NCI-H460 (cell line): ENCODE data around the gene CXXC1. TPM values are rescaled to one million over a fixed set of nuclear protein-coding genes. Genes with fewer than 3 reads are reported as not detected.
A peak's percentile ranks its signal among the peaks of the same experiment; 100 is the strongest.

Experiments
- DNase-seq: peaks from one replicate; pipeline ENCODE4 v3.0.0-alpha.2; 2016; ENCODE audit warnings: low read depth; ENCODE audit errors: extremely low read depth
- polyA plus RNA-seq: library from polyadenylated mRNA; depleted of rRNA; stranded (reverse); fragments of >200 nt; gene quantifications from 2 replicates; pipeline ENCODE4 v1.2.3, GENCODE V29; 2014; cell fraction: nucleus; rRNA removed
- total RNA-seq: library from RNA; depleted of rRNA; stranded (reverse); fragments of >200 nt; shearing (Covaris generic); gene quantifications from 2 replicates; pipeline ENCODE4 v1.2.3, GENCODE V29; 2014; rRNA removed

The CXXC1 gene
- 21.9 and 28.6 TPM in 2 replicates for total RNA-seq
- 219 and 247 TPM in 2 replicates for polyA plus RNA-seq

- peak; percentile 96 for DNase-seq
Observed at GRCh38 chr18:50287441-50288347, at the start of gene CXXC1. Gene CXXC1 (minus strand): TSS chr18:50287692. CDS start chr18:50287589, 103 bp downstream.

DNA sequence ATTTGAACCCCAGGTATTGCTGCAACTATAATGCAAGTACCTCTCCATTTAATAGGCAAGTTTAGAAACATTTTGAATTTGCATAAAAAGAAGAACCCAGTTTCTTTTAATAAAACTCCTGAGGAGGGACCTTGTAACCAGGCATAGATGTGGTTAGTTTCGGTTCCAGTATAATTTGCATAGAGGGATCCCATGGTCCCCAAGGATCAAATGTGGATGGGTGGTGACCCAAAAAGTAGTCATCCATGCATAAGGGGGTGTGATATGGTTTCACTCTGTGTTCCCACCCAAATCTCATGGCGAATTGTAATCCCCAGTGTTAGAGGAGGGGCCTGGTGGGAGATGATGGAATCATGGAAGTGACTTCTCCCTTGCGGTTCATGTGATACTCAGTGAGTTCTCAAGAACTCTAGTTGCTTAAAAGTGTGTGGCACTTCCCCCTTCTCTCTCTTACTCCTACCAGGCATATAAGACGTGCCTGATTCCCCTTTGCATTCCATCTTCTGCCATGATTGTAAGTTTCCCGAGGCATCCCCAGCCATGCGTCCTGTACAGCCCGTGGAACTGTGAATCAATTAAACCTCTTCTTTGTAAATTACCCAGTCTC is 47.2 kb upstream of the CXXC1 start:
- no peak for DNase-seq

DNA sequence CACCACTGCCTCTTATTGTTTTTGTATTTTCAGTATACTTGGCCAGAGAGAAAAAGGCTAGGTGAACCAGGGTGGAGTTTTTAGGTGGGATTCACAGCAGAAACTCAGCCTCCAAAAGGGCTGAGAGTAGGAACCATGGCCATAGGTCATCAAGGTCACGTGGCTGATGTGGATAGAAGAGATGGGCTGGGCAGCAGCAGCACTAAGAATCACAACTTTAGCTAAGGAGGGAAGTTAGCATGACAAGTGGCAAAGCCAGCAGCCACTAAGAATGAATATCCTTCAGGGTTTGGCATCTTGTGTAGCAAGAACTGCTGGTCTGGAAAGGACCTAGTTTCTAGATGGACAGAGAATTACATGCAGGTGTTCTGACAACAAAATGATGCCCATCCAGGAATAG is 44.2 kb upstream of the CXXC1 start:
- no peak for DNase-seq

DNA sequence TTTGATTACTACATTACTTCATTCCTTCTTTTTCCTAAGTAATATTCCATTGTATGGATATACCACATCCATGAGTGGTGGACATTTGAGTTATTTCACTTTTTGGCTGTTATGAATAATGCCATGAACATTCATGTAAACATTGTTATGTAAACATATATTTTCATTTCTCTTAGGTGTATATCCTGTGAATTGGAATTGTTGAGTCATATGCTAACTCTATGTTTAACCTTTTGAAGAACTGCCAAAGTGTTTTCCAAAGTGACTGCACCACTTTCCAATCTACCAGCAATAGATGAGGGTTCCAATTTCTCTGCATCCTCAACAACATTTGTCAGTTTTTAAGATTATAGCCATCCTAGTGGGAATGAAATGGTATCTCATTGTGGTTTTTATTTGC is 42.7 kb upstream of the CXXC1 start:
- DNase-seq = no peak

DNA sequence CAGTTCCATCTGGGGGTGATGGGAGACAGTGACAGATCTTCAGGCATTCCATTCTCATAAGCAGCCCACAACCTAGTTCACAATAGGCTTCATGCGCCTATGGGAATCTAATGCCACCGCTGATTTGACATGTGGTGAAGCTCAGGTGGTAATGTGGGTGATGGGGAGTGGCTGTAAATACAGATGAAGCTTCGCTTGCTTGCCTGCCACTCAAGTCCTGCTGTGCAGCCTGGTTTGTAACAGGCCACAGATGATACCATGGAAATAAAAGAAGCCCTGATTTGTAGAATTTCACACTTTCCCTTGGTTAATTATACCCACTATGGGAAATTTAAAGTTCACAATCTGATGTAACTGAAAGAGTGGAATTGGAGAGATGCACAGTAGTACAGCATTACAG is 40.5 kb upstream of the CXXC1 start:
- no peak for DNase-seq

GRCh38 chr18:50320719-50321118 is 33.2 kb upstream of the CXXC1 start:
- no peak for DNase-seq

GRCh38 chr18:50315100-50315871 is 27.8 kb upstream of the CXXC1 start:
- DNase-seq = no peak

- no peak for DNase-seq
Observed at GRCh38 chr18:50313873-50314460, 26.5 kb upstream of the CXXC1 start.

GRCh38 chr18:50313031-50313607 is 25.6 kb upstream of the CXXC1 start:
- DNase-seq = no peak

DNA sequence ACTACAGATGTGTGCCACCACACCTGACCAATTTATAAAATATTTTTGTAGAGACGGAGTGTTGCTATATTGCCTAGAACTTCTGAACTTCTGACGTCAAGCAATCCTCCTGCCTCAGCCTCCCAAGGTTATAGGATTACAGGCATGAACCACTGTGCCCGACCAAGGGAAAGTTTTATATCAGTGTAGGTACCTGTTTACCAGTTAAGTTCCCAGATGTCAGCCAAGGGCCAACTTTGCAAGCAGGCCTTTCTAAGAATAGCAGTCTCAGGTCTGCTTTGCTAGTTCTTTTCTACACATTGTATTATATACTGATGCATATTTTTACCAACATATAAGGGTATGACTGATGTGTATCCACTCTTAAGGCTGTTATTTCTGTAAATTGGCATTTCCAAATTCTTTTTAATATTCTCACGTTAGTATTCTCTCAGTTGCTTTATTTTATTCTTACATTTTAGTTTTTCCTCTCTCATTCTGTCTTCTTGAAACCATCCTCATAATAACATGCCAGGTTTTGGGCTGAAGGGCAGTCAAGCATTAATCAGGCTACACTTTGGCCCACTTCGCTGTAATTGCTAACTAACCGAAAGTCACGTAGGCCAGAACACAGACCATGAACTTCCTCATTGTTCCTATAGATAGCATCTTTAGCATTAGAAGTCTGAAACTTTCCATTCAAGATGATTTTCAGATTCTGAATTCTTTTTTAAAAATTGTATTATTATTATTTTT is 25.0 kb upstream of the CXXC1 start:
- DNase-seq = no peak

GRCh38 chr18:50311650-50312049 is 24.2 kb upstream of the CXXC1 start:
- no peak for DNase-seq

DNA sequence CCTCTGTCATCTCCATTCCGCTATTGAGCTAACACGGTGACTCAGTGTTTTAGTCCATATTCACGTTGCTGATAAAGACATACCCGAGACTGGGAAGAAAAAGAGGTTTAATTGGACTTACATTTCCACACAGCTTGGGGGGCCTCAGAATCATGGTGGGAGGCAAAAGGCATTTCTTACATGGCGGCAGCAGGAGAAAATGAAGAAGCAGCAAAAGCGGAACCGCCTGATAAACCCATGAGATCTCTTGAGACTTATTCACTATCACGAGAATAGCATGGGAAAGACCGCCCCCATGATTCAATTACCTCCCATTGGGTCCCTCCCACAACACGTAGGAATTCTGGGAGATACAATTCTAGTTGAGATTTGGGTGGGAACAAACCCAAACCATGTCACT is 22.6 kb upstream of the CXXC1 start:
- DNase-seq = no peak

DNA sequence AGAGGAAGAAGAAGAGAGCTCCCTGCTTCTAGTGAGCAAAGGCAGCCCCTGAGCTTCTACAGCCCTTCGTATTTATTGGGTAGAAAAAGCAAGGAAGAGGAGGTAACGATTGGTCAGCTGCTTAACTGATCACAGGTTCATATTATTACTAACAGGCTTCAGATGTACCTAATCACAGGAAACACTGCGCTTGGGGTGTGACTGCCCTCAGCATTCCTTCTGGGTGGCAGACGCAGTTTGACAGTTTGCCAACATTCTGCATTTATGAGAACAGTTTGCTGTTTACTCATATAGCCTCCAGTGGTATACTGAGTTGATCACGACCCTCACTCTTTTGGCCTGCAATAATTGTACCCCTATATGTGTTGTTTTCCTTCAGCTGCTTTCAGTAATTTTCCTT is 21.4 kb upstream of the CXXC1 start:
- DNase-seq = peak; percentile 62

- peak; percentile 97 for DNase-seq
Observed at GRCh38 chr18:50307738-50308470, 20.4 kb upstream of the CXXC1 start.

DNA sequence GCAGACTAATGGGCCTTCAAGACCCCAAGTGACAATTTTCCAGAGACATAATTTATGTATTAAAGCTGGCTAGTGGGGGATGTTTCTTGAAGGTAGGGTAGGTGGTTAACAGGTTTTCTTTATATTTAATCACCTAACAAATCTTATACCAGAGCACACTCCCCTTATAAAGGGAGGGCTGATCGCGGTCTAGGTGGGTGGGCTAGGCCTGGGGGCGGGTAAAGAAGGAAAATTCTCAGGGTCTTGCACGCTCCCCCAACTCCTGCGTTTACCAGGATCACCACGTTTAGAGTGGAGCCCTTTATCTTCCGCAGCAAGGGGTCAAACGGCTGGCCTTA is 19.9 kb upstream of the CXXC1 start:
- no peak for DNase-seq

DNA sequence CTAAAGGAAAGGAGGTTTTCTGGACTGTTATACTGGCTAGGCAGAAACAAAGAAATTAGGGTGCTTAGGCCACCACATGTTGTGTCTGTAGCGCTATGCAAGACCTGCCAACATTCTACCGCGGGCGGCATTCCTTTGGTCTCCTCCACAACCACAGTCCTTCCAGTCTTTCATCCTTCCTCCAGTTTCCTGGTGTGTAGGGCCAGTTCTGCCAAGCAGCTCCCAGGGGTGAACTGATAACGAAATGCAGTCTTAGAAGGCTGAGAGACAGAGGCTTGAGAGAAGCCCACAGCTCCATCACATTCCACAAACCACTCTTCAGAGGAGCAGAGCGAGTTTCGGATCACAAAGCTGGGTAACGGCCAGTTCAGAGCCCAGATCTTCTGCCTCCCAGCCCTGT is 19.5 kb upstream of the CXXC1 start:
- DNase-seq = no peak

- DNase-seq = no peak
Observed at GRCh38 chr18:50301074-50301473, 13.6 kb upstream of the CXXC1 start.

- no peak for DNase-seq
Observed at GRCh38 chr18:50299626-50300388, 12.3 kb upstream of the CXXC1 start.
